Ectodermal cell (in vitro differentiated cells): ENCODE data around the gene MYCBP2.
"Not testable (repeated sequence)": the region's sequence is repeated elsewhere in the genome, so short reads cannot be mapped to it uniquely, and the experiment has no call there.

ENCODE experiments used
- H3K27ac ChIP-seq: 2 replicates; pipeline ENCODE4 v1.7.0; 2013; ENCODE audit warnings: mild to moderate bottlenecking, low read depth, low read length; ENCODE audit not compliant: insufficient read depth, poor library complexity, severe bottlenecking
- H3K27me3 ChIP-seq: 2 replicates; pipeline ENCODE4 v1.7.0; 2013; ENCODE audit warnings: mild to moderate bottlenecking, low read length; ENCODE audit not compliant: insufficient read depth, control insufficient read depth, poor library complexity, severe bottlenecking
- H3K36me3 ChIP-seq: one replicate; pipeline ENCODE4 v1.7.0; 2013; ENCODE audit warnings: low read length; ENCODE audit not compliant: control insufficient read depth, insufficient read depth
- H3K4me1 ChIP-seq: one replicate; pipeline ENCODE4 v1.7.0; 2013; ENCODE audit warnings: low read length; ENCODE audit not compliant: control insufficient read depth, insufficient read depth
- H3K4me3 ChIP-seq: 2 replicates; pipeline ENCODE4 v1.7.0; 2013; ENCODE audit warnings: low read depth, low read length, control low read depth; ENCODE audit not compliant: insufficient read depth
- H3K9me3 ChIP-seq: 2 replicates; pipeline ENCODE4 v1.7.0; 2013; ENCODE audit warnings: mild to moderate bottlenecking, low read length, moderate library complexity; ENCODE audit not compliant: control insufficient read depth
- WGBS, 2 experiments: methylation state at CpG; one replicate each; pipeline ENCODE4 v1.1.7; 2013; ENCODE audit warnings: missing lambda C conversion rate in 2 of 2; 5-methylcytosine and 5-hydroxymethylcytosine counted together

Gene MYCBP2

DNA sequence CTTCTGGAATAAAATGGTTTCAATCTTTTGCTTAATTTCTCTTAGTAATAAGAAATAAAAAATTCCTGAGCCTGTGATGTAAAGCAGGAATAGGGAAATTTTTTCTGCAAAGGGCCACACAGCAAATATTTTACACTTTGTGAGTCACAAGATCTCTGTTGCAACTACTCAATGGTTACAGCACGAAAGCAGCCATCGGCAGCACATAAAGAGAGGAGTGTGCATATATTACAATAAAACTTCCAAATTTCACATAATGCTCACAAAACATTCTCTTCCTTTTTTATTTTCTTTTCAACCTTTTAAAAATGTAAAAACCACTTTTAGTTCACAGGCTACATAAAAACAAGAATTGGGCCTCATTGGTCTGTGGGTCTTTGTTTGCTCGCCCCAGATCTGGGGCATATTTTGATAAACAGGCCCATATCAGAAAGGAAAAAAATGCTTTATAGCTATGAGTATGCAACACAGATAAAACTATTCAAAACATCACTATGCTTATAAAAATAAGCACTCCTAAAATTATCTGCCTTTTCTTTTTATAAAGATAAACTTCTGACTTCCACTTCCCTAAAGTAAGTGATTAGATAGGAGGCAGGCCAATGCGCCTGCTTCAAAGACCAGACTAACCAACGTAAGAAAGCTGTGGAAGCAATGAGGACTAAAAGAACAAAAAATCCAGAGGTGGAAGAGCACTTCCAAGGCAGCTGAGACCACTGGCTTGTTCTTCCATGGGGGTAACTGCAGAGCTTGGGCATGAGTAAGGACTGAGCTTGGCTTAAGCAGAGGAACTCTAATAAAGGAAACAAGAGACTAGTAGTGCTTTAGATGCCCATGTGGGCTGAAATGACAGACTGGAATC, 26.5 kb downstream of the MYCBP2 start:
- Histone ChIP-seq H3K9me3 (no peaks in the 10 kb centered on the region), H3K4me3 (no peak overlapping the region), H3K36me3 (no peaks in the 10 kb centered on the region), H3K27ac (no peak overlapping the region), H3K27me3 (no peaks in the 10 kb centered on the region), H3K4me1 (no peaks in the 10 kb centered on the region)
- 90 to 95% methylated on average over 5 of the region's 5 CpGs for WGBS, 2 experiments

DNA sequence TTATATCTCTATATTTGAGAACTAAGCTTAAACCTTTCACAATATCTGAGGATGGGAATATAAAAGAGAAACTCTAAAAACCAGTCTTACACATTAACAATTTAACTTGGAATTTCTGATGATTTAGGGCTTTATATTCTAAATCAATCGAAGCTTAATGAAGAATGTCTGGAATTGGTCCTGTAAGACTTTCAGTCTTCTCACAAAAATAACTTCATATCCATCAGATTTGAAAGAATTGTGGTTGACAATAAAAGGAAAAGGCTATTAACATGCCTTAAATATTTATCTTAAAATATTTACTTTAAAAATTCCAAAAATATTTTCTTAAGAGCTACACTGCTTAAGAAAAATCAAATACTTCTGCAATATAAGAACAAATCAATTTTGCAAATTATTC, 27.3 kb downstream of the MYCBP2 start:
- Histone ChIP-seq H3K9me3 (no peaks in the 10 kb centered on the region), H3K4me1 (no peaks in the 10 kb centered on the region), H3K27me3 (no peaks in the 10 kb centered on the region), H3K27ac (no peak overlapping the region), H3K4me3 (no peak overlapping the region), H3K36me3 (no peaks in the 10 kb centered on the region)
- WGBS, 2 experiments, result 100% methylated on average over 1 of the region's 1 CpG; no CpG with 5 or more reads in 1 of the 2 experiments

DNA sequence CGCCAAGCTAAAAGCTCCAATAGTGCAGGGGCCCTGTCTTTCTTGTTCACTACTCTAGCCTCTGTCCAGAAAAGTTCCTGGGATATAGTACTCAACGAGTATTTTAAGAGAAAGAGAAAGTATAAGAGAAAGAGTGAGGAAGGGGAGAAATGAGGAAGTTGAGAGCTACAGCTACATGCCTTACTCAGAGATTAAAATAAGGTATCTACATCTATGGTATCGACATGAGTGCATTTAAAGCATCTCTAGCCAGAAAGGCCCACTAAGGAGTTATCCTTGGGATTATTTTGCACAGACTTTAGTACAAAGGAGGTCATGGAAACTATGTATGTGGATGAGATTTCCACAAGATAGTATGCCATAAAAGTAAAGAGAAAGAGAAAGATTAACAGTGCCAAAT, 28.5 kb downstream of the MYCBP2 start:
- H3K27ac ChIP-seq, result no peak overlapping the region
- no peaks in the 10 kb centered on the region for H3K36me3 ChIP-seq
- H3K4me3 ChIP-seq, result no peak overlapping the region
- 97% methylated on average over 3 of the region's 3 CpGs for WGBS, 2 experiments
- no peaks in the 10 kb centered on the region for H3K27me3 ChIP-seq
- no peaks in the 10 kb centered on the region for H3K9me3 ChIP-seq
- no peaks in the 10 kb centered on the region for H3K4me1 ChIP-seq

DNA sequence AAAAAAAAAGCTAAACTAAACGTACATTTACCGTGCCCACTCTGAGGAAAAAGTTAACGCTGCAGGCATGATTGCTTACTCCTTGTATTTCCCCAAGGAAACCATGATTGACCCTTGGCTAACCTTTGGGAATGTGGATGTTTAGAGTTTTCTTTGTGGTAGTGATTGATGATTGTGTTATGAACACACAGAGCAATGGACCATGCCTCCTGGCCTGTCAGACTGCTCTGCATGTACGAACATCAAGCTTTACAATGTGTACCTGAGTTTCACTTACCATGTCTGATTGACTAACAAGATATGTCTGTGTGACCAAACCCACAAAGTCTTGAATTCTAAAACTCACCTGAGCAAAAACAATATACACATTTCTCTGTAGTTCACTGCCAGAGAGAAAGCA, 35.1 kb downstream of the MYCBP2 start:
- H3K36me3 ChIP-seq, result peaks cover 4% of the 10 kb centered on the region
- H3K27ac ChIP-seq, result no peak overlapping the region
- no peaks in the 10 kb centered on the region for H3K4me1 ChIP-seq
- H3K9me3 ChIP-seq, result no peaks in the 10 kb centered on the region
- H3K4me3 ChIP-seq, result no peak overlapping the region
- 89 to 96% methylated on average over 4 of the region's 4 CpGs for WGBS, 2 experiments
- H3K27me3 ChIP-seq, result no peaks in the 10 kb centered on the region

DNA sequence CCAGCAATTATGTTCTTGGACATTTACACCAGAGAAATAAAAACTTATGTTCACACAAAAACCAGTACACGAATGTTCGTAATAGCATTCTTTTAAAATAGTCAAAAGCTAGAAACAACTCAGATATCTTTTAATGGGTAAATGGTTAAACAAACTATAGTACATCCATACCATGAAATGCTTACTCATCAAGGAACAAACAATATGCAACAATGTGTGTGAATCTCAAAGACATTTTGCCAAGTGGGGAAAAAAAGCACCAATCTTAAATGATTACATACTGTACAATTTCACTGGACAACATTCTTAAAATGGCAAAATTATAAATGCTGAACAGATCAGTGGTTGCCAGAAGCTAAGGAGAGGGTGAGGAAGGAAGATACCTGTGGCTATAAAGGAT, 36.6 kb downstream of the MYCBP2 start:
- peaks cover 4% of the 10 kb centered on the region for H3K36me3 ChIP-seq
- H3K27ac ChIP-seq, result no peak overlapping the region
- no peaks in the 10 kb centered on the region for H3K9me3 ChIP-seq
- no peaks in the 10 kb centered on the region for H3K27me3 ChIP-seq
- no peak overlapping the region for H3K4me3 ChIP-seq
- WGBS, 2 experiments, result no CpG with 5 or more reads among the region's 2 CpGs
- no peaks in the 10 kb centered on the region for H3K4me1 ChIP-seq

DNA sequence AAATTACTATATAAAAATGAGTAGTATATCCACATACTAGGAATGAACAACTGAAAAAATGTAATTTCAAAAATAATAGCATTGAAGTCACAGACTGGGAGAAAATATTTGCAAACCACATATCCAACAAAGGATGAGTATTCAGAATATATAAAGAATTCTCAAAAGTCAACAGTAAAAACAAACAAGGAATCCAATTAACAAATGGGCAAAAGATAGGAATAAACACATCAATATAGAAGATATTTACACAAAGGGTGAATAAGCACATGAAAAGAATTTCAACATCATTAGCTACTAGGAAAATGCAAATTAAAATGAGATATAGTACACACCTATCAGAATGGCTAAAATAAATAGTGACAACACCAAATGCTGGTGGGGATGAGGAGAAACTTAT, 37.0 kb downstream of the MYCBP2 start:
- H3K27ac ChIP-seq, result no peak overlapping the region
- no peak overlapping the region for H3K4me3 ChIP-seq
- no peaks in the 10 kb centered on the region for H3K9me3 ChIP-seq
- no peaks in the 10 kb centered on the region for H3K4me1 ChIP-seq
- no peaks in the 10 kb centered on the region for H3K27me3 ChIP-seq
- peaks cover 4% of the 10 kb centered on the region for H3K36me3 ChIP-seq

DNA sequence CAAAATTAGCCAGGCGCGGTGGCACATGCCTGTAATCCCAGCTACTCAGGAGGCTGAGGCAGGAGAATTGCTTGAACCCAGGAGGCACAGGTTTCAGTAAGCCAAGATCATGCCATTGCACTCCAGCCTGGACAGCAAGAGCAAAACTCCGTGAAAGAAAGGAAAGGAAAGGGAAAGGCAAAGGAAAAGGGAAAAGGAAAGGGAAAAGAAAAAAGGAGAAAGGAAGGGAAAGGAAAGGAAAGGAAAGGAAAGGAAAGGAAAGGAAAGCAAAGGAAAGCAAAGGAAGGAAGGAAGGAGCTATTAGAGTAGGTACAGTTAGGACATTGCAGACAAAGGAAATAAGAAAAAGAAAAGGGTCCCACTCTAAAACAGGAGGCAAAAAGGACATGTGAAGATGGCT, 41.3 kb downstream of the MYCBP2 start:
- not testable (repeated sequence) for H3K36me3 ChIP-seq, H3K9me3 ChIP-seq, H3K27me3 ChIP-seq, H3K4me1 ChIP-seq, H3K27ac ChIP-seq, H3K4me3 ChIP-seq
- WGBS, 2 experiments, result 95 to 96% methylated on average over 3 of the region's 3 CpGs

DNA sequence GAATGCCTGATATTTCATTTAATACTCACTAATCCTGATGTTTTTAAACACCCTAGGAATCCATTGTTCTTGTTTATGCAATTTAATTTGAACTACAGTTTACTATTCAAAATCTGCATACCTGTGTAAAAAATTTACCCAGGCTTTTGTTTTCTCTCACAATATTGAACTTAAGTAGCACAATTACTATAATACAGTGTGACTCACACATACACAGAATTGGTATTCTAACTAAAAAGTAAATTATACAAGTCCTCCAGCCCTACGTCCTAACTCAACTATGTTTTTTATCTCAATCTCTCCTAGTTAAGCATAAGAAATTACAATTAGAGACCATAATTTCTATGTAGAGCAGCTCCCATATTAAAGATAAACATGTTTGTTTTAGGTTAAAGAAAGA, 41.8 kb downstream of the MYCBP2 start:
- WGBS, 2 experiments, result 94% methylated on average over 1 of the region's 1 CpG; no CpG with 5 or more reads in 1 of the 2 experiments
- H3K9me3 ChIP-seq, result no peaks in the 10 kb centered on the region
- H3K36me3 ChIP-seq, result no peaks in the 10 kb centered on the region

DNA sequence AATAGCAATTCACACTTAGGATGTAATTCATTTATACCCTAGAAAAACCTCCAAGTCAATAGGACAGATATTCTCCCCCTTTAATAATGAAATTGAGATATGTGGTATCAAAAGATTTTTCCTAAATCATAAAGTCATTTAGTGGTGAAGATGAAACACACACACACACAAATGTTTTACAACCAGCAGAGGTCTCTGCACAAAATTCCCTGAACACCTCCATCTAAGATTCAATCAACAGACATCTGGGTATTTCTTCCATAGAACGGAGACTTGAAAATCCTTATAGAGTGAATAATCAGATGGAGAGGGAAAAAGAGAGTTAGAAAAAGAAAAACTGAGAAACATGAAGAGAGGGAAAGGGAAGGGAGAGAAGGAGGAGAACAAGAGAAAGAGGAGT, 52.8 kb downstream of the MYCBP2 start:
- Histone ChIP-seq H3K4me1 (no peaks in the 10 kb centered on the region), H3K9me3 (no peaks in the 10 kb centered on the region), H3K27ac (no peak overlapping the region), H3K27me3 (no peaks in the 10 kb centered on the region), H3K36me3 (no peaks in the 10 kb centered on the region), H3K4me3 (no peak overlapping the region)
- WGBS, 2 experiments, result 88 to 100% methylated on average over 1 of the region's 1 CpG

More for the DNA sequence above, 41.8 kb downstream of the MYCBP2 start:
- Histone ChIP-seq H3K4me1 (no peaks in the 10 kb centered on the region), H3K27me3 (no peaks in the 10 kb centered on the region), H3K4me3 (no peak overlapping the region), H3K27ac (no peak overlapping the region)

DNA sequence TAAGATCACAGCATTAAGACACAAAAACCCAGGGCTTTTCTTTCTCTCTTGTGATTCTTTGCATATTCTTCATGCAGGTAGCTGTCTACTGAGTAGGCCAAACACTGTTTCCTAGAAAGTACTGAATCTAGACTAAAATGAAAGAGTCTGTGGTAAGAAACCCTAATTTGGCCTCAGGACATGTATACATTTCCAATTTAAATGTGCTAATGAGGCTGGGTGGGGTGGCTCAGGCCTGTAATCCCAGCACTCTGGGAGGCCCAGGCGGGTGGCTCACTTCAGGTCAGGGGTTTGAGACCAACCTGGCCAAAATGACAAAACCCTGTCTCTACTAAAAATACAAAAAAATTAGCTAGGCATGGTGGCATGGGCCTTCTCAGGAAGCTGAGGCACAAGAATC, 57.8 kb downstream of the MYCBP2 start:
- Histone ChIP-seq H3K36me3 (no peaks in the 10 kb centered on the region), H3K4me3 (no peak overlapping the region), H3K9me3 (no peaks in the 10 kb centered on the region), H3K27me3 (no peaks in the 10 kb centered on the region), H3K4me1 (no peaks in the 10 kb centered on the region), H3K27ac (no peak overlapping the region)
- WGBS, 2 experiments, result 72 to 90% methylated on average over 1 of the region's 1 CpG
